Glomerular visceral epithelial cell (primary cell): Measurements from ENCODE around the gene KCNQ2.
"Not testable (repeated sequence)": the region's sequence is repeated elsewhere in the genome, so short reads cannot be mapped to it uniquely, and the experiment has no call there.

Source experiments
- DNase-seq: peaks from one replicate; pipeline ENCODE4 v3.0.0-alpha.2; 2016; ENCODE audit errors: extremely low spot score

KCNQ2 gene

DNA sequence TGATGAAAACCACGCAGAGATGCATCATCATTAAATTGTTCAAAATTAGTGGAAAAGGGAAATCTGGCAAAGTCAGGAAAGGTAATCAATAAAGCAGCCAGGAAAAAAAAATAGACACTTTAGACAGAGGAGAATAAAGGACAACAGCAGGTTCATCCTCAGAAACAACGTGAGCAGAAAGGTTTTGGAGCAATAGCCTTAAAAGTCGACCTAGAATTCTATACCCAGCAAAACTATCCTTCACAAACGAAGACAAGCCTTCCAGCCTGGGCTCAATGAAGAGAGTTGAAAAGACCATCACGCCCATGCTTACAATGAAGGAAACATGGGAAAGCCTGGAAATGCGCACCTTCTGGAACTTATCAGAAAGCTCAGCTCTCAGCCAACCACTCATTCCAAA, 86.6 kb downstream of the KCNQ2 start:
- no peak for DNase-seq

DNA sequence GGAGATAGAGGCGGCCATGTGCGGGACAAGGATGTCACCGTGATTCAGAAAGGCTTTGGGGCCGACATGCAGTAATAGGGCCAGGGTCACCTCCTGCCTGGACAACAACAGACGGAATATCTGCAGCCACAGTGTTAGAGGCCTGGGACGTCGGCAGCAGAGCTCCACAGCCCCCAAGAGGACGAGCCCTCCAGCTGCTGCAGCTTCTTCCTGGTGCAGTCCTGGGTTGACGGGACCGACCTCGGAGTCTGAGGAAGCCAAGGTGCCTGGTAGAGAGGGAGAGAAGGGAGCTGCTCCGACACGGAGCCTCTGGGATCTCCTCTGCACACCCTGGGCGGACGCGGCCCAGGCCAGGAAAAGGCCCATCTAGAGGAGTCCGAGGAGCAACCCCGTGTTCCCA, 88.1 kb downstream of the KCNQ2 start:
- no peak for DNase-seq

GRCh38 chr20:63383556-63383955, 88.9 kb downstream of the KCNQ2 start:
- no peak for DNase-seq

- DNase-seq: no peak
Measured at GRCh38 chr20:63382551-63383300, 89.7 kb downstream of the KCNQ2 start.

GRCh38 chr20:63381781-63382431, 90.5 kb downstream of the KCNQ2 start:
- no peak for DNase-seq

DNA sequence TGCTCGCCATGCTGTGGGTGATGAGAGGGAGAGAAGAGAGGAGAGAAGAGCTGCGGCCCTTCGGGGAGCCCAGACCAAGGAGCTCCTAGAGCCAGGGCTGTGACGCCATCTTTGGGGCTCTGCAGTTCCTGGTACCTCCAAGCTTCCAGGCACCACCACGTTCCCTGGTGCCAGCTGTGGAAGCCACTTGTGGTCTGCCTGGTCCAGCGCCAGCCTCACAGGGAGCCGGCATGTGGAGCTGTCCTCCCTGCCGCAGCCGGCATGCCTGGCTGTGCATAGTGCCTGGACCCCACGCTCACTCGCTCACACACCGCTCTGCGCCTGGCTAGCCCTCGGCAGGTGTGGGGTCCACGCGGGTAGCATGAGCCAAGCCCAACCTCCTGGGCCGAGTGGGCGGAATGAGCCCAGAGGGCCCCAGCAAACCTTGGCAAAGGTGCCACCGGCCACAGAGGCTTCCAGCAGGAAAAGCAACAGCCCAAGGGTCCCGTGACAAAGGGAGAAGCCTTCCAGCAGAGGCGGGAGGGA, 92.0 kb downstream of the KCNQ2 start:
- no peak for DNase-seq

DNA sequence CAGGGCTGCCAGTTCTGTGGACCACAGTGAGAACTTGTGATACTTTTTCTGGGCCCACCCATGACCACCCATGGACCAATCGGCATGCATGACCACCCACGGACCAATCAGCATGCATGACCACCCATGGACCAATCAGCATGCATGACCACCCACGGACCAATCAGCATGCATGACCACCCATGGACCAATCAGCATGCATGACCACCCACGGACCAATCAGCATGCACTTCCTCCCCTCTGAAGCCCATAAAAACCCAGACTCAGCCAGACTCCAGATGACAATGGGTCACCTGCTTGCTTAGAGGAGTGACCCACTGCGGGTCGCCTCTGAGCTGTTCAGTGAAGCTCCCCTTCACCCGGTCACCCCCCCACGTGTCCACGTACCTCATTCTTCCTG, 92.6 kb downstream of the KCNQ2 start:
- DNase-seq: not testable (repeated sequence)

GRCh38 chr20:63379296-63379695, 93.2 kb downstream of the KCNQ2 start:
- DNase-seq: no peak

- DNase-seq: no peak
Measured at GRCh38 chr20:63378626-63379025, 93.8 kb downstream of the KCNQ2 start.

DNA sequence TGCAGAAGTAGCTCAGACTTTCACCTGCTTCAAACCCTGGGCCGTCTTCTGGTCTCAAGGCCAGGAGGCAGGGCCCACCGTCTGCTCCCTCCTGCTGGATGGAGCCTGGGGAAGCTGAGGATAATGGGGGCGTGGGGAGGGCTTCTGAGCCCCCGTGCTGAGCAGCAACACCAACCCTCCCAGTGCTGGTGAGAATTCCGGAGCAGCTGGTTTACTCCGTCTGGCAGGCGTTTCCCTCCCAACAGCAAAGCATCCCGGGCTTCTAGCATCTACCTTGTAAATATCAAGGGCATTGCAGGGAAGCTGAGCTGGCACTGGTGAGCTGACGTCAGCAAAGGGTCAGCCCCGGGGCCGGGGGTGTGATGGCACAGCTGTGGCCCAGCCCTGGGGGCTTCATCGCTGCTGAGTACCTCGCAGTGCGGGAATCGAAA, 94.5 kb downstream of the KCNQ2 start:
- no peak for DNase-seq

DNA sequence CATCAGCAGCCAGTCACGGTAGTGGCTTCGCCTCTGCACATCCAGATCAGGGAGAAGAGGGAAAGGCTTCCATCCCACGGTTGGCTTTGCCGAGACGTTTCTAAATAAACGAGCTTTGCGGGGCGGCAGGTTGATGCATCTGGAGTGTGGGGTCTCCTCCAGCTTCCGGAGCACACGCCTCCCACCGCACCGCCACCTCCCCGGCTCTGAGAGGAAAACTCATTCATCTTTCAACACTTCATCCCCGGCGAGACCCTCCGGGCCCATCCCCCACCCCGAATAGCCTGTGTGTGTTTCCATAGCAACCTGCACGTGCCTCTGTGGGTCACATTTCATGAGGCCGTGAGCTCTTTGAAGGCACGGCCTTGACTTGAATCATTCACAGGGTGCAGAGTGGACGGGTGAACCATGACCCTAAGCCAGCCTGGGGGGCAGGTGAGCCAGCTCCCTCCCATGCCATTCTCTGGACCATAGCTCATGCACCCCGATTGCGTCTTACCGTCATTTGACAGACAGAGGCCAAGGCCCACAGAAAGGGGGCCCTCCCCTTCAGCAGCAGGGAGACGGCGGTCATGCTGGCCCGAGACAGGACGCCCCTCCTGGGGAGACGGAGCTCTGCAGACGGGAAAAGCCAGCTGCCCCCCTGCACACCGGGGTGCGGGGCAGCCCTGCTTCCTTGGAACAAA, 95.1 kb downstream of the KCNQ2 start:
- DNase-seq: no peak

GRCh38 chr20:63376283-63377250, 95.9 kb downstream of the KCNQ2 start:
- no peak for DNase-seq

- DNase-seq: no peak
Measured at GRCh38 chr20:63375438-63375837, 97.0 kb downstream of the KCNQ2 start.

GRCh38 chr20:63374504-63374903, 98.0 kb downstream of the KCNQ2 start:
- no peak for DNase-seq

DNA sequence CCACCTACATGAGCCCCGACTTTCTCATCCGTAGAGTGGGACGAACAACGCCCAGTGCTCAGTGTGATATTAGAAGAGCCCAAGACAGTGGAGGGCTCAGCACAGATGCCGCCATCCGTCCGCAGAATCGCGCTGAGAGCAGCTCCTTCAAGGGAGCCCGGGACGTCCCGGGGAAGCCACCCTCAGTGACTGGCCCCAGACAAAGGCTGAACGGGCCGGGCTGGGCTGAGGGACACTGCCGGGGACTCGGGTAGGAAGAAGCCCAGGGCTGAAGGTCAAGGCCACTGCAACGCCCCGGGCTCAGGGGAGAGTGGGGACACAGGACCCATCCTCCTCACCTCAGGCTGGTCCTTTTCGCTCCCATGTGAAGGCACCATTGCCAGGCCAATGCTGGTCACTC, 98.5 kb downstream of the KCNQ2 start:
- no peak for DNase-seq

DNA sequence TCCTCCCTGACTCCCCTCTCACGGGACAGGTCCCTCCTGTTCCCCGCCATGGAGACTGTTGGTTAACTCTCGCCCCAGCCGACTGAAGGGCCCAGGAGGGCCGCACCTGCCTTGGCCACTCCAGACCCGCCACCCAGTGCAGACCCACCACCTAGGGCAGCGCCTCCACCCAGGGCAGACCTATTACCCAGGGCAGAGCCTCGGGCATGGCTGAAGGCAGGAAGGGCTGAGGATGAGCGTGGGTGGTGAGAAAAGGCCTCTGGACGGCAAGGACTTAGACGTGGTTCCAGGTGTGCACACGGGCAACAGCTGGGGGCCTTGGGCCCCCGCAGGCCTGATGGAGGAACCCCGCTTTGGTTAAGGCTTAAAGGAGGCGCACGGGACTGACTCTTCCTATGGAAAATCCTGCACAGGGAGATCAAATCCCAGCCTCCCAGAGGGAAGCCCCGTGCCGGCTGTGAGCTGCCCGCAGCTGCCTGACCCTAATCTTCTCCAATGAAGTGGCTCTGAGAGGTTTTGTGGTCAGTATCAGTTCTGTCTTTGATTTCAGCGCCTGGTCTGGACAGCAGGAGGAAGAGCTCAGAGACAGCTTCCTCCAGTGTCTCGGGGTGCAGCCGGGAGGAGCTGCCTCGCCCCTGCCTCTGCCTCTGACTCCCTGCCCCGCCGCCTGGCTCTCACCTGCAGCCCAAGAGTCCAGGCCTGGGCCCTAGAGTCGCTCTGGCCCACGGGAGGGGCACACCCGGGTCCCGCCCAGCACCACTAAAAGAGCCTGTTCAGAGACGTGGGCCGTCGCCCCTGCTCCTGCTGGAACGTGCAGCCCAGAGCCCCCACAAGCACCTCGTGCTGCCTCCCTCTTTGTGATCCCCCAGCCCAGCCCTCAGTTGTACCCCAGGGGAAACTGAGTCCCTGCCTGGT, 99.2 kb downstream of the KCNQ2 start:
- DNase-seq: no peak

DNA sequence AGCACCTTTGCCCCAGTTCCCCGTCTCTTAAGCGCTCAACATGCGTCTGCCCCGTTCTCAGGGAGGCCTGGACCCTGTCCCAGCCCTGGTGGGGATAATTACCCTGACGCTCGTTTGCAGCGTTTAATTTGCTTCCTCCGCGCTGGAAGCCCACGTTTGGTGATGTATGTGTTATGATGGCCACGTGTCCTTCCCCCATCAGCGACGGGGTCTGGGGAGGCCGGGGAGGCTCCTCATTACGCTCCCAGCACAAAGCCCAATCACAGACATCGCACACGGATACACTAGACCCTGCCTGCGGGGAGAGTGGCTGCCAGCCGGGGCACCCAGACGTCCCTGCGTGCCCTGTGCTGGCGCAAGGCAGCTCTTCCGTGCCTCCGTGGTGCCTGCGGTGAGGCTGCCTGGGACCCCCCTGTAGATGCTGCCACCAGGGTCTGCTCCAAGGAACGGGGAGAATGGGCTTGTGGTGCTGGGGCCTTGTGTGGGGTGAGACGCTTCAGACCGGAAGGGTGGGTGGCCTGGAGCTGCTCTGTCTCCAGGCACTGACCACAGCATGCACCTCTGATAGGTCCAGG, 101.1 kb downstream of the KCNQ2 start:
- DNase-seq: no peak

GRCh38 chr20:63370618-63371187, 101.8 kb downstream of the KCNQ2 start:
- no peak for DNase-seq

DNA sequence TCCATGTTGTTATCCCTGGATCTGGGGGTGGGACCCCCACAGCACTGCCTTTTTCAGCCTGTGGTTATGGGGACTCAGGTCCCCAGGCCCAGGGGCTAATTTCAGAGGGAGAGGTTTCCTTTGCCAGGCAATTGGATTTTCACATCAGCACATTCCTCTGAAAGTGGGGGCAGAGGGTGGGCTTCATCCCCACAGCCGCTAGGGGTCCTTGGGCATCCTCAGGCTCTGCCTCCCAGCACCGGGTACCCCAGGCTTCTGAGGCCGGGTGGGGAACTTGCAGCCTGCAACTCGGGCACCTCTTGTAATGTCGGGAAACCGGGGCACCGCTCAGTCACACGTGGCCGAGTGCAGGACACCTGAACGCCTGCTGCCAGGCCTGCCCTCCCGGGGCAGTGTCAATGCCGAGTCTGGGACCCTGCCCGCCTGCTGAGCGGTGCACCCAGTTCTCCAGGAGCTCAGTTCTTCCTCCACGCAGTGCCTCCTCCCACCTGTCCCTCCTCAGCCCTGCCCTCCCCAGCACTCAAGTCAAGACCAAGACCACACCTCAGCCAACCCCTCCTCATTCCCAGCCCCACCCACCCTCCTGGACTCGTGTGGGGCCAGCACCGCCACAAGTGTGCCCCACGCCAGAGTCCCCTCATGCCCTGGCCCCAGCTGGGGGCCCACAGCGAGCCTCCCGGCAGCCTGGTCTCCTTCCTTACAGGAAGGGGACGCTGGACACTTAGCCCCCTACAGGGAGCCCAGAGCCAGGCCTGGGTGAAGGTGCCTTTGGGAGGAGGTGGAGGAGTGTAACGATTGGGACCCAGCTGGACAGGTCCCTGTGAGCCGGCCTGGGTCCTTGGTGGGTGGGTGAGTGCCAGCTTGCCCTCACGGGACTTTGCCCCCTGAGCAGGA, 102.5 kb downstream of the KCNQ2 start:
- no peak for DNase-seq
